GM21576 (cell line): ENCODE data around the gene UHMK1.
"Not testable (repeated sequence)": the region's sequence is repeated elsewhere in the genome, so short reads cannot be mapped to it uniquely, and the experiment has no call there.

Experiments
- ATAC-seq: cut with Tn5 transposase; IDR thresholded peaks from one replicate; pipeline ENCODE4 v1.9.1; 2021; ENCODE audit warnings: mild to moderate bottlenecking, moderate library complexity; ENCODE audit not compliant: unreplicated experiment

The UHMK1 gene

GRCh38 chr1:162562470-162562828, 64.8 kb downstream of the UHMK1 start:
- ATAC-seq: no peak

GRCh38 chr1:162564762-162565218, 67.2 kb downstream of the UHMK1 start:
- ATAC-seq: no peak

GRCh38 chr1:162565460-162565859, 67.8 kb downstream of the UHMK1 start:
- ATAC-seq: no peak

GRCh38 chr1:162566870-162567269, 69.3 kb downstream of the UHMK1 start:
- ATAC-seq: no peak

- no peak for ATAC-seq
Measured at GRCh38 chr1:162568802-162569201, 71.2 kb downstream of the UHMK1 start.

- ATAC-seq: no peak
Measured at GRCh38 chr1:162570718-162571117, 73.1 kb downstream of the UHMK1 start.

- ATAC-seq: not testable (repeated sequence)
Measured at GRCh38 chr1:162571121-162571520, 73.5 kb downstream of the UHMK1 start.

GRCh38 chr1:162571696-162572095, 74.1 kb downstream of the UHMK1 start:
- ATAC-seq: no peak

- ATAC-seq: no peak
Measured at GRCh38 chr1:162573136-162573535, 75.5 kb downstream of the UHMK1 start.

- no peak for ATAC-seq
Measured at GRCh38 chr1:162578071-162578700, 80.6 kb downstream of the UHMK1 start.

GRCh38 chr1:162578936-162579335, 81.3 kb downstream of the UHMK1 start:
- no peak for ATAC-seq
